OCI-LY7 (cell line): ENCODE measurements around the gene ERCC3. TPM values are rescaled to one million over a fixed set of nuclear protein-coding genes. Genes with fewer than 3 reads are reported as not detected.

Experiments
- BruUV-seq: library from RNA; stranded (reverse); fragments of 400-500 nt; replicated peaks from 2 replicates; lab custom pipeline; 2021; lab: Mats Ljungman, UMichigan
- CTCF ChIA-PET: fragments of 300-600 bp; sonication (Branson Sonifier 250); formaldehyde crosslinking; loops from one replicate; lab custom pipeline; 2022; ENCODE audit warnings: antibody characterized with exemption; ENCODE audit not compliant: unreplicated experiment; lab: Charles Lee
- POLR2A ChIA-PET: fragments of 300-600 bp; sonication (Branson Sonifier 250); formaldehyde crosslinking; loops from one replicate; lab custom pipeline; 2022; ENCODE audit warnings: antibody characterized with exemption; lab: Charles Lee
- DNase-seq: peaks from one replicate; pipeline ENCODE4 v3.0.0-alpha.2; 2015; ENCODE audit warnings: low spot score
- H2AFZ ChIP-seq: fragments of 200-600 bp; sonication (generic), shearing (Covaris generic); 2 replicates; pipeline ENCODE4 v1.6.1; 2014; ENCODE audit warnings: mild to moderate bottlenecking, antibody characterized with exemption, low read length, moderate library complexity
- H3K27ac ChIP-seq: fragments of 200-600 bp; sonication (generic); 2 replicates; pipeline ENCODE4 v1.5.1; 2014; ENCODE audit warnings: mixed run types, low read depth, mild to moderate bottlenecking, moderate library complexity, low read length, inconsistent platforms; ENCODE audit not compliant: poor library complexity, severe bottlenecking
- H3K36me3 ChIP-seq: fragments of 200-600 bp; sonication (generic); 2 replicates; pipeline ENCODE4 v1.6.1; 2014; ENCODE audit warnings: mild to moderate bottlenecking, antibody characterized with exemption, low read length, moderate library complexity, mixed read lengths; ENCODE audit not compliant: insufficient read depth
- H3K4me1 ChIP-seq: fragments of 200-600 bp; sonication (generic); 2 replicates; pipeline ENCODE4 v1.5.1; 2014; ENCODE audit warnings: mild to moderate bottlenecking, low read length; ENCODE audit not compliant: insufficient read depth, poor library complexity, severe bottlenecking
- H3K4me2 ChIP-seq: fragments of 200-600 bp; sonication (generic); 2 replicates; pipeline ENCODE4 v1.6.1; 2014; ENCODE audit warnings: mild to moderate bottlenecking, low read length
- H3K4me3 ChIP-seq: fragments of 200-600 bp; sonication (generic); 2 replicates; pipeline ENCODE4 v1.5.1; 2014; ENCODE audit warnings: mild to moderate bottlenecking, low read depth, low read length; ENCODE audit not compliant: poor library complexity, severe bottlenecking
- H3K79me2 ChIP-seq: fragments of 200-600 bp; sonication (generic); 2 replicates; pipeline ENCODE4 v1.6.1; 2016; ENCODE audit warnings: low read depth, mild to moderate bottlenecking, low read length, moderate library complexity, mixed read lengths; ENCODE audit not compliant: insufficient read depth
- H3K9me2 ChIP-seq: fragments of 200-600 bp; sonication (generic); 2 replicates; pipeline ENCODE4 v1.6.1; 2016; ENCODE audit warnings: mild to moderate bottlenecking, low read length, mixed read lengths; ENCODE audit not compliant: insufficient read depth
- H3K9me3 ChIP-seq: fragments of 200-600 bp; sonication (generic); 2 replicates; pipeline ENCODE4 v1.6.1; 2014; ENCODE audit warnings: mild to moderate bottlenecking, mixed run types, low read length, mixed read lengths
- H4K20me1 ChIP-seq: fragments of 200-600 bp; sonication (generic); 2 replicates; pipeline ENCODE4 v1.6.1; 2014; ENCODE audit warnings: mild to moderate bottlenecking, antibody characterized with exemption, low read length, moderate library complexity, mixed read lengths; ENCODE audit not compliant: insufficient read depth
- CTCF ChIP-seq: fragments of 200-600 bp; sonication (generic); conservative IDR thresholded peaks from 2 replicates; pipeline ENCODE4 v1.5.1; 2014; ENCODE audit warnings: mild to moderate bottlenecking, antibody characterized with exemption, low read length, moderate library complexity, mixed read lengths
- EZH2phosphoT487 ChIP-seq: fragments of 200-600 bp; sonication (generic); IDR thresholded peaks from 2 replicates; pipeline ENCODE4 v1.6.1; 2018; ENCODE audit warnings: low read depth, borderline replicate concordance, mild to moderate bottlenecking, mixed run types, antibody characterized with exemption, low read length, moderate library complexity, mixed read lengths
- intact Hi-C: fragments of 100-400 bp; cut with micrococcal nuclease; formaldehyde crosslinking; loops from one replicate; pipeline ENCODE4 v1.10.0; 2022; ENCODE audit not compliant: unreplicated experiment
- total RNA-seq, 2 experiments: library from RNA; depleted of rRNA in 1 of 2; stranded (reverse); fragments of >200 nt in 1 of 2; shearing (Covaris generic) in 1 of 2; gene quantifications; 2 replicates each; pipeline ENCODE4 v1.2.3, GENCODE V29; 2014 to 2022

Gene ERCC3
- total RNA-seq, 2 experiments from 2014 or later = 35.1 to 58.4 TPM

- intact Hi-C loops = no loop called here
- TF ChIP-seq EZH2phosphoT487 (no peak), CTCF (no peak)
- H2AFZ ChIP-seq = no peak overlapping the region
- H3K9me3 ChIP-seq = no peaks in the 10 kb centered on the region
- H3K79me2 ChIP-seq = no peaks in the 10 kb centered on the region
- H3K27ac ChIP-seq = no peak overlapping the region
- POLR2A ChIA-PET = interaction anchor here (0.6 kb wide), 1 partner anchor 749 kb away, joined by 3 read pairs; no protein-coding TSS in a partner anchor
- no peak for DNase-seq
- no peak overlapping the region for H3K4me2 ChIP-seq
- no peaks in the 10 kb centered on the region for H3K9me2 ChIP-seq
- no peaks in the 10 kb centered on the region for H4K20me1 ChIP-seq
- H3K4me1 ChIP-seq = no peaks in the 10 kb centered on the region
- H3K4me3 ChIP-seq = no peak overlapping the region
- CTCF ChIA-PET = no interaction called here
- no peaks in the 10 kb centered on the region for H3K36me3 ChIP-seq
- BruUV-seq = no TSS peak
These were observed 74.5 kb downstream of the ERCC3 start for GRCh38 chr2:127219171-127220070.

GRCh38 chr2:127218812-127219170 lies 75.2 kb downstream of the ERCC3 start:
- POLR2A ChIA-PET = interaction anchor here (0.6 kb wide), 1 partner anchor 749 kb away, joined by 3 read pairs; no protein-coding TSS in a partner anchor
- H3K4me1 ChIP-seq = no peaks in the 10 kb centered on the region
- no TSS peak for BruUV-seq
- no peaks in the 10 kb centered on the region for H3K79me2 ChIP-seq
- H3K4me2 ChIP-seq = no peak overlapping the region
- H3K9me3 ChIP-seq = no peaks in the 10 kb centered on the region
- no peaks in the 10 kb centered on the region for H4K20me1 ChIP-seq
- no peaks in the 10 kb centered on the region for H3K36me3 ChIP-seq
- H3K27ac ChIP-seq = no peak overlapping the region
- no peaks in the 10 kb centered on the region for H3K9me2 ChIP-seq
- DNase-seq = no peak
- CTCF ChIA-PET = no interaction called here
- no peak overlapping the region for H3K4me3 ChIP-seq
- TF ChIP-seq EZH2phosphoT487 = no peak
- no peak for TF ChIP-seq CTCF
- intact Hi-C loops = no loop called here
- no peak overlapping the region for H2AFZ ChIP-seq
